Esophagus squamous epithelium (tissue), 5 donors: Measurements from ENCODE around the gene WDR38. TPM values are rescaled to one million over a fixed set of nuclear protein-coding genes. Genes with fewer than 3 reads are reported as not detected.
"Not testable (repeated sequence)": the region's sequence is repeated elsewhere in the genome, so short reads cannot be mapped to it uniquely, and the experiment has no call there.

Experiments
- DNase-seq: peaks from one replicate; lab custom pipeline; 2025; lab: John Stamatoyannopoulos, UW
- H3K27ac ChIP-seq, 4 donors: fragments of 200-600 bp; sonication (generic); one replicate each; pipeline ENCODE4 v1.5.1; 2016 to 2019; ENCODE audit warnings: mild to moderate bottlenecking in 1 of 4
- H3K27me3 ChIP-seq, 4 donors: fragments of 200-600 bp; sonication (generic); 1 replicate in 3 of 4; 2 replicates in 1 of 4; pipeline versions ENCODE4 v1.5.1 to v1.6.0; 2017 to 2021; ENCODE audit warnings: antibody characterized with exemption in 1 of 4
- H3K36me3 ChIP-seq, 3 donors: fragments of 200-600 bp; sonication (generic); one replicate each; pipeline ENCODE4 v1.5.1; 2016 to 2019
- H3K4me1 ChIP-seq, 3 donors: fragments of 200-600 bp; sonication (generic); one replicate each; pipeline ENCODE4 v1.5.1; 2017 to 2019
- H3K4me3 ChIP-seq, 4 donors: fragments of 200-600 bp; sonication (generic); 1 replicate in 3 of 4; 2 replicates in 1 of 4; pipeline ENCODE4 v1.5.1; 2016 to 2019; ENCODE audit warnings: mild to moderate bottlenecking in 2 of 4, moderate library complexity in 1 of 4
- H3K9me3 ChIP-seq, 3 donors: fragments of 200-600 bp; sonication (generic); one replicate each; pipeline ENCODE4 v1.5.1; 2016 to 2019
- CTCF ChIP-seq, 6 experiments: fragments of 450-650 bp in 4 of 6; fragments of 200-600 bp in 2 of 6; sonication (generic) in 2 of 6; IDR thresholded peaks; one replicate each; pipeline ENCODE4 v1.5.1; 2016 to 2019; ENCODE audit warnings: antibody characterized with exemption in 6 of 6, mild to moderate bottlenecking in 4 of 6, moderate library complexity in 4 of 6
- POLR2A ChIP-seq, 4 donors: fragments of 450-650 bp; IDR thresholded peaks; one replicate each; pipeline ENCODE4 v1.6.1; 2017; ENCODE audit warnings: antibody characterized with exemption in 4 of 4, mild to moderate bottlenecking in 4 of 4, moderate library complexity in 3 of 4
- WGBS, 2 donors: methylation state at CpG; one replicate each; pipeline ENCODE4 v1.1.5; 2018; 5-methylcytosine and 5-hydroxymethylcytosine counted together
- intact Hi-C: fragments of 100-400 bp; cut with DNase I; formaldehyde crosslinking; loops from one replicate; pipeline ENCODE4 v1.15.0; 2022
- total RNA-seq, 4 donors: library from RNA; depleted of rRNA; stranded (reverse); fragments of >200 nt; gene quantifications; one replicate each; pipeline ENCODE4 v1.1.0, GENCODE V29; 2016
- donor health status: DM: yes; HTN: yes; CAD: no.

Gene WDR38
- total RNA-seq, 4 donors from 2014 or later: not detected

- DNase-seq: no peak
- Histone ChIP-seq H3K4me1 (peaks cover 12 to 50% (median 34%) of the 10 kb centered on the region in 3 donors), H3K36me3 (no peaks in the 10 kb centered on the region), H3K27ac (peak overlapping the region in 3 of 4 donors; percentile 66 to 79 (median 72)), H3K4me3 (no peak overlapping the region), H3K27me3 (no peaks in the 10 kb centered on the region), H3K9me3 (no peaks in the 10 kb centered on the region)
- intact Hi-C loops: no loop called here
- 70 to 84% methylated on average over 4 to 7 of the region's 9 CpGs for WGBS, 2 donors
- TF ChIP-seq CTCF (IDR thresholded peaks at IDR 0.05): no peak
- no peak for TF ChIP-seq POLR2A (IDR thresholded peaks at IDR 0.05)
These were observed 21.5 kb upstream of the WDR38 start for GRCh38 chr9:124831642-124832364.

- 48 to 50% methylated on average over 1 to 7 of the region's 7 CpGs for WGBS, 2 donors
- Histone ChIP-seq H3K27me3 (no peaks in the 10 kb centered on the region), H3K4me3 (no peak overlapping the region), H3K36me3 (no peaks in the 10 kb centered on the region), H3K4me1 (peaks cover 12 to 44% (median 34%) of the 10 kb centered on the region in 3 donors), H3K9me3 (no peaks in the 10 kb centered on the region), H3K27ac (peak overlapping the region; percentile 2 to 47 (median 19))
- intact Hi-C loops: no loop called here
- no peak for TF ChIP-seq POLR2A (IDR thresholded peaks at IDR 0.05)
- no peak for TF ChIP-seq CTCF (IDR thresholded peaks at IDR 0.05)
- DNase-seq: no peak
These were observed 18.7 kb upstream of the WDR38 start for GRCh38 chr9:124834591-124834990.

- DNase-seq: no peak
- Histone ChIP-seq H3K9me3 (no peaks in the 10 kb centered on the region), H3K27me3 (no peaks in the 10 kb centered on the region), H3K36me3 (no peaks in the 10 kb centered on the region), H3K27ac (peak overlapping the region; percentile 2 to 47 (median 19)), H3K4me3 (no peak overlapping the region), H3K4me1 (peaks cover 12 to 48% (median 34%) of the 10 kb centered on the region in 3 donors)
- TF ChIP-seq POLR2A (IDR thresholded peaks at IDR 0.05) (no peak), CTCF (IDR thresholded peaks at IDR 0.05) (no peak)
- intact Hi-C loops: no loop called here
- WGBS, 2 donors: 24 to 30% methylated on average over 5 of the region's 13 CpGs
These were observed 18.2 kb upstream of the WDR38 start for GRCh38 chr9:124835026-124835557.

- not testable (repeated sequence) for H3K36me3 ChIP-seq, H3K27me3 ChIP-seq
These were observed 15.1 kb upstream of the WDR38 start for GRCh38 chr9:124838132-124838531.

GRCh38 chr9:124838567-124839275, 14.5 kb upstream of the WDR38 start:
- H3K36me3 ChIP-seq, intact Hi-C loops, H3K9me3 ChIP-seq, DNase-seq, H3K27ac ChIP-seq, H3K27me3 ChIP-seq: not testable (repeated sequence)
- Histone ChIP-seq H3K4me1 (peaks cover 17 to 57% (median 20%) of the 10 kb centered on the region in 3 donors), H3K4me3 (peak overlapping the region in 2 of 4 donors; percentile 20 to 36)
- WGBS, 2 donors: 100% methylated on average over 1 of the region's 52 CpGs; no CpG with 5 or more reads in 1 of the 2 donors

More at GRCh38 chr9:124838132-124838531, 15.1 kb upstream of the WDR38 start:
- H3K4me1 ChIP-seq: peaks cover 17 to 55% (median 20%) of the 10 kb centered on the region in 3 donors
- 60 to 83% methylated on average over 3 of the region's 5 CpGs for WGBS, 2 donors
- H3K27ac ChIP-seq, DNase-seq, H3K4me3 ChIP-seq, intact Hi-C loops, H3K9me3 ChIP-seq: not testable (repeated sequence)
